Measurements from ENCODE around the gene SECISBP2. TPM values are rescaled to one million over a fixed set of nuclear protein-coding genes. Genes with fewer than 3 reads are reported as not detected.

Gene SECISBP2
- total RNA-seq, 1 donor from 2014 or later = 78.0 TPM

GRCh38 chr9:89345476-89345875, 27.2 kb downstream of the SECISBP2 start:
- Mint-ChIP-seq H3K9me3 (peaks cover 17% of the 10 kb centered on the region), H3K4me1 (no peaks in the 10 kb centered on the region), H3K4me3 (no peak overlapping the region), H3K36me3 (peaks cover 82% of the 10 kb centered on the region), H3K27ac (no peak overlapping the region), H3K27me3 (ENCODE audit: low read depth) (no peaks in the 10 kb centered on the region)
- no peak for DNase-seq (ENCODE audit: low spot score in 2 of 2, unreplicated experiment in 2 of 2)
- no peak for TF ChIP-seq CTCF (IDR thresholded peaks at IDR 0.05; ENCODE audit: unreplicated experiment)

- Mint-ChIP-seq H3K4me1 (no peaks in the 10 kb centered on the region), H3K4me3 (no peak overlapping the region), H3K27ac (no peak overlapping the region), H3K9me3 (peaks cover 12% of the 10 kb centered on the region), H3K27me3 (ENCODE audit: low read depth) (no peaks in the 10 kb centered on the region), H3K36me3 (peaks cover 82% of the 10 kb centered on the region)
- no peak for TF ChIP-seq CTCF (IDR thresholded peaks at IDR 0.05; ENCODE audit: unreplicated experiment)
- no peak for DNase-seq (ENCODE audit: low spot score in 2 of 2, unreplicated experiment in 2 of 2)
These were observed 28.4 kb downstream of the SECISBP2 start for GRCh38 chr9:89346696-89347095.

GRCh38 chr9:89347651-89348050, 29.4 kb downstream of the SECISBP2 start:
- TF ChIP-seq CTCF (IDR thresholded peaks at IDR 0.05; ENCODE audit: unreplicated experiment) = no peak
- Mint-ChIP-seq H3K4me3 (no peak overlapping the region), H3K27ac (no peak overlapping the region), H3K27me3 (ENCODE audit: low read depth) (no peaks in the 10 kb centered on the region), H3K9me3 (peaks cover 8% of the 10 kb centered on the region), H3K36me3 (peaks cover 82% of the 10 kb centered on the region), H3K4me1 (no peaks in the 10 kb centered on the region)
- DNase-seq (ENCODE audit: low spot score in 2 of 2, unreplicated experiment in 2 of 2) = no peak

- H3K9me3 Mint-ChIP-seq = no peaks in the 10 kb centered on the region
- no peak for TF ChIP-seq CTCF (IDR thresholded peaks at IDR 0.05; ENCODE audit: unreplicated experiment)
- H3K27me3 Mint-ChIP-seq (ENCODE audit: low read depth) = no peaks in the 10 kb centered on the region
- DNase-seq (ENCODE audit: low spot score in 2 of 2, unreplicated experiment in 2 of 2) = no peak
- H3K27ac Mint-ChIP-seq = no peak overlapping the region
- peaks cover 75% of the 10 kb centered on the region for H3K36me3 Mint-ChIP-seq
- H3K4me3 Mint-ChIP-seq = no peak overlapping the region
- H3K4me1 Mint-ChIP-seq = no peaks in the 10 kb centered on the region
These were observed 31.3 kb downstream of the SECISBP2 start for GRCh38 chr9:89349607-89350006.

GRCh38 chr9:89350988-89351557, 32.8 kb downstream of the SECISBP2 start:
- H3K36me3 Mint-ChIP-seq = peaks cover 72% of the 10 kb centered on the region
- no peaks in the 10 kb centered on the region for H3K9me3 Mint-ChIP-seq
- TF ChIP-seq CTCF (IDR thresholded peaks at IDR 0.05; ENCODE audit: unreplicated experiment) = no peak
- no peaks in the 10 kb centered on the region for H3K27me3 Mint-ChIP-seq (ENCODE audit: low read depth)
- no peak overlapping the region for H3K27ac Mint-ChIP-seq
- no peaks in the 10 kb centered on the region for H3K4me1 Mint-ChIP-seq
- no peak overlapping the region for H3K4me3 Mint-ChIP-seq
- no peak for DNase-seq (ENCODE audit: low spot score in 2 of 2, unreplicated experiment in 2 of 2)

Measured in mesothelial cell of epicardium (in vitro differentiated cells).